MCF 10A (cell line): ENCODE measurements around the gene XKR7. TPM values are rescaled to one million over a fixed set of nuclear protein-coding genes. Genes with fewer than 3 reads are reported as not detected.

Experiments used
- BruUV-seq: library from RNA; stranded (reverse); fragments of 400-500 nt; replicated peaks from 2 replicates; lab custom pipeline; 2021; lab: Mats Ljungman, UMichigan
- CTCF ChIA-PET: fragments of 300-600 bp; sonication (Branson Sonifier 250); formaldehyde crosslinking; extraction: SDS; loops from one replicate; lab custom pipeline; 2021; ENCODE audit warnings: antibody characterized with exemption, inconsistent platforms; lab: Yijun Ruan, JAX
- POLR2A ChIA-PET: fragments of 300-600, 350-650 bp; sonication (Branson Sonifier 250); formaldehyde crosslinking; extraction: SDS; loops from one replicate; lab custom pipeline; 2020; ENCODE audit warnings: antibody characterized with exemption, inconsistent platforms; lab: Yijun Ruan, JAX
- DNase-seq: peaks from one replicate; pipeline ENCODE4 v3.0.0-alpha.2; 2018; ENCODE audit not compliant: unreplicated experiment
- H3K27ac Mint-ChIP-seq: one replicate; pipeline ENCODE4 v1.8.0; 2022; ENCODE audit warnings: mild to moderate bottlenecking, low read depth, mixed read lengths; ENCODE audit not compliant: unreplicated experiment
- H3K27me3 Mint-ChIP-seq: one replicate; pipeline ENCODE4 v1.8.0; 2022; ENCODE audit warnings: mixed read lengths; ENCODE audit not compliant: insufficient read depth, unreplicated experiment
- H3K36me3 Mint-ChIP-seq: one replicate; pipeline ENCODE4 v1.8.0; 2022; ENCODE audit warnings: mild to moderate bottlenecking, moderate library complexity, mixed read lengths; ENCODE audit not compliant: insufficient read depth, unreplicated experiment
- H3K4me1 Mint-ChIP-seq: one replicate; pipeline ENCODE4 v1.8.0; 2022; ENCODE audit warnings: mixed read lengths; ENCODE audit not compliant: insufficient read depth, unreplicated experiment
- H3K4me3 Mint-ChIP-seq: one replicate; pipeline ENCODE4 v1.8.0; 2022; ENCODE audit warnings: mild to moderate bottlenecking, moderate library complexity, mixed read lengths; ENCODE audit not compliant: unreplicated experiment
- H3K9me3 Mint-ChIP-seq: one replicate; pipeline ENCODE4 v1.8.0; 2022; ENCODE audit warnings: mixed read lengths; ENCODE audit not compliant: unreplicated experiment
- intact Hi-C: fragments of 100-400 bp; cut with micrococcal nuclease; formaldehyde crosslinking; loops from 2 replicates; pipeline ENCODE4 v1.14.1; 2022
- total RNA-seq: library from RNA; stranded (reverse); gene quantifications from 2 replicates; pipeline ENCODE4 v1.2.3, GENCODE V29; 2022
- TF ChIP-seq, protein P1 (sequence below): fragments of 200-600 bp; IDR thresholded peaks from one replicate; pipeline ENCODE4 v1.8.0; 2022; ENCODE audit warnings: antibody characterized with exemption, mild to moderate bottlenecking; ENCODE audit not compliant: unreplicated experiment

XKR7 gene
- total RNA-seq, 1 experiment from 2014 or later = not detected

- H3K36me3 Mint-ChIP-seq = no peaks in the 10 kb centered on the region
- no TSS peak for BruUV-seq
- CTCF ChIA-PET = interaction anchor here (0.7 to 2.6 kb wide), 6 partner anchors 23 to 128 kb away, joined by 3 to 12 read pairs (median 4); partner anchors contain the start of gene PDRG1
- intact Hi-C loops = no loop called here
- H3K4me3 Mint-ChIP-seq = no peak overlapping the region
- TF ChIP-seq, protein P1, sequence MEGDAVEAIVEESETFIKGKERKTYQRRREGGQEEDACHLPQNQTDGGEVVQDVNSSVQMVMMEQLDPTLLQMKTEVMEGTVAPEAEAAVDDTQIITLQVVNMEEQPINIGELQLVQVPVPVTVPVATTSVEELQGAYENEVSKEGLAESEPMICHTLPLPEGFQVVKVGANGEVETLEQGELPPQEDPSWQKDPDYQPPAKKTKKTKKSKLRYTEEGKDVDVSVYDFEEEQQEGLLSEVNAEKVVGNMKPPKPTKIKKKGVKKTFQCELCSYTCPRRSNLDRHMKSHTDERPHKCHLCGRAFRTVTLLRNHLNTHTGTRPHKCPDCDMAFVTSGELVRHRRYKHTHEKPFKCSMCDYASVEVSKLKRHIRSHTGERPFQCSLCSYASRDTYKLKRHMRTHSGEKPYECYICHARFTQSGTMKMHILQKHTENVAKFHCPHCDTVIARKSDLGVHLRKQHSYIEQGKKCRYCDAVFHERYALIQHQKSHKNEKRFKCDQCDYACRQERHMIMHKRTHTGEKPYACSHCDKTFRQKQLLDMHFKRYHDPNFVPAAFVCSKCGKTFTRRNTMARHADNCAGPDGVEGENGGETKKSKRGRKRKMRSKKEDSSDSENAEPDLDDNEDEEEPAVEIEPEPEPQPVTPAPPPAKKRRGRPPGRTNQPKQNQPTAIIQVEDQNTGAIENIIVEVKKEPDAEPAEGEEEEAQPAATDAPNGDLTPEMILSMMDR = no peak
- no peak overlapping the region for H3K27ac Mint-ChIP-seq
- POLR2A ChIA-PET = no interaction called here
- H3K27me3 Mint-ChIP-seq = peaks cover 73% of the 10 kb centered on the region
- DNase-seq = no peak
- no peaks in the 10 kb centered on the region for H3K4me1 Mint-ChIP-seq
- H3K9me3 Mint-ChIP-seq = no peaks in the 10 kb centered on the region
Measured at GRCh38 chr20:31974951-31975487, 7.1 kb downstream of the XKR7 start.

DNA sequence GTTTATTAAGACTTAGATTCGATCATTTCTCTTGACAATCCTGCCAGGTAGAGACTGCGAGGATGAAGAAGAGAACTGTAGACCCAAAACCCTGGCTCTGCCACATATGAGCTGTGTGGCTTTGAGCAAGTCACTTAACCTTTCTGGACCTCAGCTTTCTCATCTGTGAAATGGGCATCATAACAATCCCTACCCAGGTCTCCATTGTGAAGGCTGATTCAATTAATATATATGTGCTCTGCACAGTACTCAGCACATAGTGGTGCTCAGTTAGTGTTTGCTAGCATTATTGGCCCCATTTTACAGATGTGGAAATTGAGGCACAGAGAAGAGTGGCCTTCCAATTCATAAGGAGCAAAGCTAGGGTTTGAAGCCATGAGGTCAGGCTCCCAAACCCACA, 7.9 kb downstream of the XKR7 start:
- ChIA-PET CTCF (interaction anchor here (0.6 to 2.6 kb wide), 7 partner anchors 24 to 129 kb away, joined by 3 to 12 read pairs (median 3); partner anchors contain the start of gene PDRG1), POLR2A (no interaction called here)
- no TSS peak for BruUV-seq
- intact Hi-C loops = no loop called here
- TF ChIP-seq, protein P1 = no peak
- no peak overlapping the region for H3K4me3 Mint-ChIP-seq
- DNase-seq = no peak
- H3K9me3 Mint-ChIP-seq = no peaks in the 10 kb centered on the region
- no peaks in the 10 kb centered on the region for H3K4me1 Mint-ChIP-seq
- no peak overlapping the region for H3K27ac Mint-ChIP-seq
- no peaks in the 10 kb centered on the region for H3K36me3 Mint-ChIP-seq
- H3K27me3 Mint-ChIP-seq = peaks cover 73% of the 10 kb centered on the region

- POLR2A ChIA-PET = no interaction called here
Measured at GRCh38 chr20:31977080-31977479, 9.1 kb downstream of the XKR7 start.

GRCh38 chr20:31979713-31980426, 11.9 kb downstream of the XKR7 start:
- intact Hi-C loops = no loop called here
- Mint-ChIP-seq H3K27me3 (peaks cover 47% of the 10 kb centered on the region), H3K36me3 (no peaks in the 10 kb centered on the region), H3K9me3 (no peaks in the 10 kb centered on the region), H3K4me1 (no peaks in the 10 kb centered on the region), H3K4me3 (no peak overlapping the region), H3K27ac (no peak overlapping the region)
- TF ChIP-seq, protein P1 = no peak
- CTCF ChIA-PET = interaction anchor here (0.5 to 1.8 kb wide), 2 partner anchors 26 to 58 kb away, joined by 3 to 5 read pairs; no protein-coding TSS in a partner anchor
- POLR2A ChIA-PET = interaction anchor here (0.5 kb wide), 1 partner anchor 65 kb away, joined by 3 read pairs; no protein-coding TSS in a partner anchor
- no TSS peak for BruUV-seq
- no peak for DNase-seq

More at GRCh38 chr20:31977080-31977479, 9.1 kb downstream of the XKR7 start:
- TF ChIP-seq, protein P1 = no peak
- Mint-ChIP-seq H3K36me3 (no peaks in the 10 kb centered on the region), H3K4me3 (no peak overlapping the region), H3K27ac (no peak overlapping the region), H3K9me3 (no peaks in the 10 kb centered on the region), H3K4me1 (no peaks in the 10 kb centered on the region), H3K27me3 (peaks cover 73% of the 10 kb centered on the region)
- CTCF ChIA-PET = interaction anchor here (1.1 to 2.6 kb wide), 2 partner anchors 25 to 124 kb away, joined by 3 to 10 read pairs; partner anchors contain the start of gene PDRG1
- no peak for DNase-seq
- intact Hi-C loops = no loop called here
- no TSS peak for BruUV-seq
